ENCODE measurements around the gene ATP4B.

DNA sequence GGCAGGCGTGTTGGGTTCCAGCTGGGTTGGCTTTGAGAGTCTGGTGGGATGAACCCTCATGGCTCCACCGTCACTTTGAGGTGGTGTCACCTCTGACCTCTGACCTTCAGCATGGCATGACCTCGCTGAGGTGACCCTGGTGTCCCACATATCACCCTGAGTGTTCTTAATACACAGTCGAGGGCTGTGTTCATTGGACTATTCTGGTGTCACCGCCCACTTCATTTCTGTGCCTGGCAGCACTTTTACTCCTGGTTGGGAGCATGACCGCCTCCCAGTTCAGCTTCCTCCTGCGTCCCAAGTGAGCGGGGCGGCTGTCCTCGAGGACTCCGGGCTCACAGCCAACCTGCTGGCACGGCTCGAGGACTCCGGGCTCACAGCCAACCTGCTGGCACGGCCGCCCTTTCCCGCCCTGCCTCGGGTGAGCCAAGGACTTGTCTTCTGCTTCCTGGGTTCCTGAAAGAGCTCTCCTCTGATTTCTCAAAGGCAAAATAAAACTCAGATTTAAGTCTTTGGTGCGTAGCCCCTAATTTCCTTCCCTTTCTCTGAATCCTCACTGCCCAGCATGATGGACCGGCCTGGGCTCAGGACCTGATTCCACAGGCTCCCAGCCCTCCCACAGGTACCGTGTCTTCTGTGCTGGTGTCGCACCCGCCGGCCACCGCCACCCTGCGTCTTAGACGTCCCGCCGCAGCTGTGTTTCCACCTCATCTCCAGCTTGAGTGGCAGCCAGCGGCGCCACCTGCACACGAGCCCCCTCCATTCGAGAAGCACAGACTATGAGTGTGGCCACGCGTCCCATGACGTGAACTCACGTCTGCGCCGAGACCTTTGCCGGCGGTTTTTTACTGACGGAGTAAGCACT is 10.4 kb downstream of the ATP4B start:
- TF ChIP-seq ZNF433 (tag by site-specific recombination; IDR thresholded peaks at IDR 0.05; ENCODE audit: low read depth) (no peak), MEIS1 (CRISPR knock-in tag; IDR thresholded peaks at IDR 0.05; ENCODE audit: borderline replicate concordance) (no peak), ZNF274 (IDR thresholded peaks at IDR 0.05; ENCODE audit: low read length) (no peak), ZNF274 (tag by site-specific recombination; IDR thresholded peaks at IDR 0.05; ENCODE audit: borderline replicate concordance) (no peak), ZNF645 (tag by site-specific recombination; IDR thresholded peaks at IDR 0.05) (no peak), RBAK (tag by site-specific recombination; IDR thresholded peaks at IDR 0.05) (no peak), INSM2 (tag by site-specific recombination; IDR thresholded peaks at IDR 0.05) (no peak), ZNF341 (tag by site-specific recombination; IDR thresholded peaks at IDR 0.05; ENCODE audit: low read depth) (no peak)
- TF ChIP-seq, protein P1, sequence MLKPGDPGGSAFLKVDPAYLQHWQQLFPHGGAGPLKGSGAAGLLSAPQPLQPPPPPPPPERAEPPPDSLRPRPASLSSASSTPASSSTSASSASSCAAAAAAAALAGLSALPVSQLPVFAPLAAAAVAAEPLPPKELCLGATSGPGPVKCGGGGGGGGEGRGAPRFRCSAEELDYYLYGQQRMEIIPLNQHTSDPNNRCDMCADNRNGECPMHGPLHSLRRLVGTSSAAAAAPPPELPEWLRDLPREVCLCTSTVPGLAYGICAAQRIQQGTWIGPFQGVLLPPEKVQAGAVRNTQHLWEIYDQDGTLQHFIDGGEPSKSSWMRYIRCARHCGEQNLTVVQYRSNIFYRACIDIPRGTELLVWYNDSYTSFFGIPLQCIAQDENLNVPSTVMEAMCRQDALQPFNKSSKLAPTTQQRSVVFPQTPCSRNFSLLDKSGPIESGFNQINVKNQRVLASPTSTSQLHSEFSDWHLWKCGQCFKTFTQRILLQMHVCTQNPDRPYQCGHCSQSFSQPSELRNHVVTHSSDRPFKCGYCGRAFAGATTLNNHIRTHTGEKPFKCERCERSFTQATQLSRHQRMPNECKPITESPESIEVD (tag by site-specific recombination; IDR thresholded peaks at IDR 0.05): no peak
- TF ChIP-seq, protein P2, sequence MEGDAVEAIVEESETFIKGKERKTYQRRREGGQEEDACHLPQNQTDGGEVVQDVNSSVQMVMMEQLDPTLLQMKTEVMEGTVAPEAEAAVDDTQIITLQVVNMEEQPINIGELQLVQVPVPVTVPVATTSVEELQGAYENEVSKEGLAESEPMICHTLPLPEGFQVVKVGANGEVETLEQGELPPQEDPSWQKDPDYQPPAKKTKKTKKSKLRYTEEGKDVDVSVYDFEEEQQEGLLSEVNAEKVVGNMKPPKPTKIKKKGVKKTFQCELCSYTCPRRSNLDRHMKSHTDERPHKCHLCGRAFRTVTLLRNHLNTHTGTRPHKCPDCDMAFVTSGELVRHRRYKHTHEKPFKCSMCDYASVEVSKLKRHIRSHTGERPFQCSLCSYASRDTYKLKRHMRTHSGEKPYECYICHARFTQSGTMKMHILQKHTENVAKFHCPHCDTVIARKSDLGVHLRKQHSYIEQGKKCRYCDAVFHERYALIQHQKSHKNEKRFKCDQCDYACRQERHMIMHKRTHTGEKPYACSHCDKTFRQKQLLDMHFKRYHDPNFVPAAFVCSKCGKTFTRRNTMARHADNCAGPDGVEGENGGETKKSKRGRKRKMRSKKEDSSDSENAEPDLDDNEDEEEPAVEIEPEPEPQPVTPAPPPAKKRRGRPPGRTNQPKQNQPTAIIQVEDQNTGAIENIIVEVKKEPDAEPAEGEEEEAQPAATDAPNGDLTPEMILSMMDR (tag by site-specific recombination; IDR thresholded peaks at IDR 0.05): no peak
